Erythroblast (primary cell): ENCODE results near the gene SMNDC1.

ENCODE experiments used
- GATA1 ChIP-seq: IDR thresholded peaks from 2 replicates; pipeline ENCODE4 v1.6.1; 2011; ENCODE audit warnings: low read depth, mild to moderate bottlenecking, control low read depth, low read length, moderate library complexity
- POLR2A ChIP-seq: IDR thresholded peaks from 2 replicates; pipeline ENCODE4 v1.6.1; 2011; ENCODE audit warnings: mild to moderate bottlenecking, low read length

DNA sequence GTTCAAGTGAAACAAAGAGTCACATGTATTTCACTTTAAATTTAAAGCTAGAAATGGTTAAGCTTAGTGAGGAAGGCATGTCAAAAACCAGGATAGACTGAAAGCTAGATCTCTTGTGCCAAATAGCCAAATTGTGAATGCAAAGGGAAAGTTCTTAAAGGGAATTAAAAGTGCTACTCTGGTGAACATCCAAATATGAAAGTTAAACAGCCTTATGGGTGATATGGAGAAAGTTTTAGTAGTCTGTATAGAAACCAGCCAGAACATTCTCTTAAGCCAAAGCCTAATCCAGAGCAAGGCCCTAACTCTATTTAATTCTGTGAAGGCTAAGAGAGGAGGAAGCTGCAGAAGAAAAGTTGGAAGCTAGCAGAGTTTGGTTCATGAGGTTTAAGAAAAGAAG lies 50.3 kb downstream of the SMNDC1 start:
- TF ChIP-seq POLR2A (no peak), GATA1 (no peak)
